ENCODE results near the gene RMDN3.

The RMDN3 gene

DNA sequence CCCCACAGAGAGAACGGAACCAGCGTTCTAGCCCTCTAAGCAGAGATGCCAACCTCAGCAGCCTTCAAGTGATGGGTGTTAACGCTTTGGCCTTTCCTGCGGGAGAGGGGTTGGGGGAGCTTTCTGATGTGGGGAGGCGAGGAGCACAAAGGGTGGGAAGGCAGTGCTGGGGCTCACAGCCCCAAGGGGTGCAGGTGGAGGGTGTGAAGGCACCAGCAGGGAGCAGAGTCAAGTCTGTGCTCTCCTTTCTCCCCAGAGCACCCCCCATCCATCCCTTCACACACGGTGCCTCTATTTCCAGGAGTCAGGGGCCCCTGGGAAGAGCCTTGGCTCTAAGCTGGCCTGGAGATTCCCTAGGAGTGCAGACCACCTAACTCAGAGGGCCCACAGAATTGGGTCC, 18.8 kb upstream of the RMDN3 start:
- DNase-seq (ENCODE audit: low read depth in 1 of 2, low spot score in 1 of 2) = no peak

DNA sequence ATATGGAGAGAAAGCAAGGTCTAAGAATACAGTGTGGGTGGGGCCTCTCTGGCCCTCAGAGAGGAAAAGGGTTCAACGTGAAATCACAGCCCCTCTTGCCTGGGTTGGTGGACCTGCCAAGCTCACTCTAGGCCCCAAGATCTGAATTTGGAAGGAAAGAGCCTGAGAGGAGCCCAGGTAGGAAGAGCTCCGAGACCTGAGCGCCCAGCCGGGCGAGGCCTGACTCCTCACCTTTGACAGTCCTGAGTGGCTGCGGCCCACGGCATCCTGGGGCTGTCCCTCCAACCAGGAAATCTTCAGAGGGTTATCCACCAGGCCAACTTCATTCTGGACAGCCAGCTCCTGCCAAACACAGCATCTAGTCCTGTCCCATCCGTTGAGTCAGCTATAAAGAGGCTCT, 18.4 kb upstream of the RMDN3 start:
- DNase-seq (ENCODE audit: low read depth in 1 of 2, low spot score in 1 of 2) = no peak

DNA sequence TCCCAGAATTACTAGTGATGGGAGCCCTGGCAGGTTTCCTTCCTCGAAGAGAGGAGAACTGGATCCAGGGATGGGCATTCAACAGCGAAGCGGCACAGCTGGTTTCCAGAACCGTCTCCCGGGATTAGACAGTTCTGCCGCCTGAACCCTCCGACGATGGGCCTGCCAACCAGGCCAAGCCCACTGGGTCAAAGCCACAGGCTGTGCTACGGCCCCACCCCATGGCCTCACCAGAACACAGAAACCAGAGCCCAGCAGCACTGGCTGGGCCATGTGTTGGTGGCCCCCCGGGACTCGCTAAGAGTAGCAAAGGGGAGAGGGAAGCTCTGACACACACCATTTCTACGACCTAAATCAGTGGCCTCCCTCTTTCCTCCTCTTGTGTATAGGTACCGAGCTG, 17.0 kb upstream of the RMDN3 start:
- no peak for DNase-seq (ENCODE audit: low read depth in 1 of 2, low spot score in 1 of 2)

DNA sequence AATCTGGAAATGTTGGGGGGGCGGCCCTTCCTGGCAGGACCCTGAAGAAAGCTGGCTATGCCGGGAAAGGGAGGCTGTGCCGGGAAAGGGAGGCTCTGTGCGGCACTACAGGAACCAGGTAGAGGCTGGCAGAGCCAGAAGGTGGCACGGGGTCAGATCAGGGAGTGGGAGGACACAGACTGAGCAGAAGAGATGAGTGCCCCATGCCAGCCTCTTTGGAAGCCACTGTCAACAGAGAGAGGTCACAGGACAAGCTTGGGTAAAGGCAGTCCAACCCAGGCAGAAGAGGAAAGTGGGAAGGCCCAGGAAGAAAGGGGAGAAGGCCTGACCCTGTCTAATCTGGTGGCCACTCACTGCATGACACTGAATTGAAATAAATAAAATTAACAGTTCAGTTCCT, 16.2 kb upstream of the RMDN3 start:
- DNase-seq (ENCODE audit: low read depth in 1 of 2, low spot score in 1 of 2) = no peak

DNA sequence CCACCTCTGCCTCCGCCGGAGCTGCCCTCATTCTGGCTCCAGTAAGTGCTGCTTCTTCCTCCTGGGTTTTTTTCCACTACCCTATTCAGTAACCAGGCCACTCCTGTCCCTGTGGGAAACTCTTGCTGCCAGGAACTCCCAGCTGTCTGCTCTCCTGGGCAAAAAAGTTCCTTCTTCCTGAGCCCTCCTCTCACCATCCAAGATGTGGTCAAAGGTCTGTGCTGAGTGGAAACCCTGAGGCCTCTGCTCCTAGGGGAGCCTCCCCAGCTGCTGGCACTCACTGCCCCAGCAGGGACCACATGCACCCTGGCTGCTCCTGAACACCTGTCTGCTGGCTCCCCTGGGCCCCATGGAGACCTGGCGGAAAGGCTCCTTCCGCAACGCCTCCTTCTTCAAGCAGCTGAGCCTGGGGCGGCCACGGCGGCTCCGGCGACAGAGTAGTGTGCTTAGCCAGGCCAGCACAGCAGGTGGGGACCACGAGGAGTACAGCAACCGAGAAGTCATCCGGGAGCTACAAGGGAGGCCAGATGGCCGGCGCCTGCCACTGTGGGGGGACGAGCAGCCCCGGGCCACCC, 15.2 kb upstream of the RMDN3 start:
- DNase-seq (ENCODE audit: low read depth in 1 of 2, low spot score in 1 of 2) = no peak

DNA sequence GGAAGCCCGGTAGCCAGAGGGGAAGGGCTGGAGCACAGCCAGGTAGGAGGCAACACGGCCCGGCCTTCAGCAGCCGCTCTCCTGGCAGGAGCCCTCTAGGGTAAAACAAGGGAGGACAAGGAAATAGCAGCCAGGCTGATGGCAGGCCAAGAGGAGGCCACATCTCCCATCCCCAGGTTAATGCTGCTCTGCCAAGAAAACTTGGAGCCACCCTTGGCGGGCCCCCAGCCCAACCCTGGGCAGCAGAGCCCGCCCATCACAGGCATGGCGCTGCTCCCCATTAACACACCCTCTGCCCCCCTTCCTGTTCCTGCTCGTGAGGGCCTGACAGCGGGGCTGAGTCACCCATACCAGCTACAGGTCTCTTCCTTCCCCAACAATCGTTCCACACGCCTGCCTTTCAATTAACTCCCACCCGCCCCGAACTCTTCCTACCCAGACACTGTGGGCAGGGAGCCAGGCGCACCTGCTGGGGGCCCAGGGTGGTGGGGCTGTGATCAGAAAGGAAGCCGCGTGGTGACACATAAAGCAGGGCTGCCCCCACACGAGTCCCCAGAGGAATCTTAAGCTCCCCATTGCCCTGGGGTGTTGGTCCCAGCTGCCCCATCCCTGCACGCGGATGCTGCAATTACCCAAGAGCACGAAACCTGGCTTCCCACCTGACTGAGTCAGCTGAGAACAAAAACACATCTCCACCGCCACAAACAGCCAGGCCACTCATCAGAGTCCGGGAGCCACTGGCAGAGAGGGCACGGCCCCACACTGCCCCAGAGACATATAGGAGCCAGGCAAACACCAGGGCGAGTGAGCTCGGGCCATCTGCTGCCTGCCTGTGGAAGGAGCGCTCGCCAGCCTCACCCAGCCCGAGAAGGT, 14.5 kb upstream of the RMDN3 start, which contains the start of gene C15orf62:
TSS of gene C15orf62 (plus strand) at position 707 of the 873 bp plus-strand sequence. CDS start 516 bp downstream, outside the sequence.
- peak in 1 of 2 donors; percentile 21 for DNase-seq (ENCODE audit: low read depth in 1 of 2, low spot score in 1 of 2)

DNA sequence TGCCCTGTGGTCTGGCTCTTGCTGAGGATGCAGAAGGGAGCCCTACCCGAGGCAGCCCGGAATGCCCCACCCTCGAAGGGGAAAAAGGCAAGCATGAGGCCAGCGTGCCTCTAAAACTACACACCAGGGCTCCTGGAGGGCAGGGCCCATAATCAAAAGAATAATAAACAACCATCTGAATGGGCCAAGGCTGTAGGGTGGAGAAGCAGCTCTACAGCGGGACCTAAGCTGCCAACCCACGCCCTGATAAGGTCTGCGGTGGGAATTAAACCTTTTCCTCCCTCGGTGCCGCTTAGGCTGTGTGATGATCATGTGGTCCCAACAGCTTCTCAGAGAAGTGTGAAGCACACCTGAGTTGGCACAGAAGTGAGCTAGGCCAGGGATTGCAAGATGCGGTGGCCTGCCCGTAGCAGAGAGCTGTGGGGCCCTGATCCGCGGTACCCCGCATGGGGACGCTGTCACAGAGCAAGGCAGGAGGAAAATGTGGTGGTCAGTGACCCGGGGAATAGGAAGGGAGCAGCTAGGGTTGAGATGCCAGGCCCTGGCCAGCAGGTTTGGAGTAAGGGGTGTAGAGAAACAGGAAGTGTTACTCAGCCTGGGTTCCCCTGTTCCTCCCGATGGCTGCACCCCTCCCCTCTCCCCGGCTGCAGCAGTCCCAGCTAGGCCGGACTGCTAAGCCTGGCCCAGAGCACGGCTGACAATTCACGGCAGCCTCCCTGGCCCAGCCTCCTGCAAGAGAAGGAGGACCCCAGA, 13.6 kb upstream of the RMDN3 start:
- no peak for DNase-seq (ENCODE audit: low read depth in 1 of 2, low spot score in 1 of 2)

DNA sequence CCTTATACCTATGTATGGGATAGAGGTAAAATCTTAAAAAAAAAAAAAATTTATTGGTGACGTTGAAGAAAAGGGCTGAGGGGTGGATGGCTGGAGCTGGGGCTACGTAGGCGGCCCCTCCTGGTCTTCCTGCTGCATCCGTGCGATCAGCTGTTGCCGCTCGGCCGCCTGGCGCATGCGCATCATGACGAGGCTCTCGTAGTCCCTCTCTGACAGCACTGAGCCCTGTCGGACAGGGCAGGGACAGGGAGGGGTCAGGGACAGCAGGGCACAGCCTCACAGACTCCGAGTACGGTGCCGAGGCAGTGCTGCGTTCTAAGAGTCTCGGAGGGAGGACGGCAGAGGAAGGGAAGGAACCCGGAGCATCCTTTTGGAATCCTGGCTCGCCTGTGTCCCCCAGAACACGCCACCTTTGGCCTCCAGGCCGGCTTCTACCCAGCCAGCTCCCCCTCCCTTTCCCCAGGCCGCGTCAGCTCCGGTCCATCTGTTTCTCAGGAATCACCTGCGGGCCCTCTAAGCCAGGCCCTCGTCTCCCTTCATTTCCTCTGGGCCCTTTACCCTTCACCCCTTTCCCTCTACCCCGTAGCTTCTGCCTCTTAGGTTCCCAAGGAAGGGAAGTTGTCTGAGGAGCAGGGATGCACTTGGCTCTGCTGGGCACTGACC, 12.9 kb upstream of the RMDN3 start:
- DNase-seq (ENCODE audit: low read depth in 1 of 2, low spot score in 1 of 2) = no peak

DNA sequence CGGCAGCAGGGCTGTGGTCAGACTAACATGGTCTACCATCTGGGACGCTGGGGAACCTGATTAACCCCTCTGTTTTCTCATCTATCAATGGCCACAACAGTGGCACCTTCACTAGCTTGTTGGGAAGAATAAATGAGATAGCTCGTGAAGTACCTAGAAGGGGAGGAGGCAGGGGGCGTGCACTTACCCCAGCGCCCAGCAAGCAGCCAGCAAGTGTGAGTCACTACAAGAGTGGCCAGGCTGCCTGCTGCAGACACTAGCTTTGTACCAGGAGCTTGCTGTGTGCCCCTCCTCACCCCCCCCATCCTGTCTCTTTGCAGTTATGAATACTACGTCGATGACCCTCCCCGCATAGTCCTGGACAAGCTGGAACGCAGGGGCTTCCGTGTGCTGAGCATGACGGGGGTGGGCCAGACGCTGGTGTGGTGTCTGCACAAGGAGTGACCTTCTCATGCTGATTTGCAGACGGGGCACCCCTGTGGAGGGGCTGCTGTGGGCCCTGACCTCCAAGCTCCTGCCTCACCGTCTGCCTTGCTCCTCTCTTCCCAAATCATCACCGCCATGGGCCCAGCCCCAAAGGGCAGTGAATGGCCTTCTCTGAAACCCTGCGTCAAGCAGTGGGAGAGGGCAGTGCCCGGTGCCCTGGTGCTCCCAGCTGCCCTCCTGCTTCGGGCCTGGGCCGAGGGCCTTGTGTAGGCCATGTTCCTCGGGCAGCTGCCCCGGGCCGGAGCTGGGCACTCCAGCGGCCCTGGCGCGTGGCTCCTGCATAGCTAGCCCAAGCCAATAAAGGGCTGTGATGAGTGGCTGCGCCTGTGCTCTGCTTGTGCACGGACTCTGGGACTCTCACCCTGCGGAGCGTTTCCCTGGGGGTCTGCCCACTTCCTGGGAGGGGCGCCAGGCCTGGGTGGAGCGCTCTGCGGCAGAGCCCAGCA, 12.1 kb upstream of the RMDN3 start:
- no peak for DNase-seq (ENCODE audit: low read depth in 1 of 2, low spot score in 1 of 2)

DNA sequence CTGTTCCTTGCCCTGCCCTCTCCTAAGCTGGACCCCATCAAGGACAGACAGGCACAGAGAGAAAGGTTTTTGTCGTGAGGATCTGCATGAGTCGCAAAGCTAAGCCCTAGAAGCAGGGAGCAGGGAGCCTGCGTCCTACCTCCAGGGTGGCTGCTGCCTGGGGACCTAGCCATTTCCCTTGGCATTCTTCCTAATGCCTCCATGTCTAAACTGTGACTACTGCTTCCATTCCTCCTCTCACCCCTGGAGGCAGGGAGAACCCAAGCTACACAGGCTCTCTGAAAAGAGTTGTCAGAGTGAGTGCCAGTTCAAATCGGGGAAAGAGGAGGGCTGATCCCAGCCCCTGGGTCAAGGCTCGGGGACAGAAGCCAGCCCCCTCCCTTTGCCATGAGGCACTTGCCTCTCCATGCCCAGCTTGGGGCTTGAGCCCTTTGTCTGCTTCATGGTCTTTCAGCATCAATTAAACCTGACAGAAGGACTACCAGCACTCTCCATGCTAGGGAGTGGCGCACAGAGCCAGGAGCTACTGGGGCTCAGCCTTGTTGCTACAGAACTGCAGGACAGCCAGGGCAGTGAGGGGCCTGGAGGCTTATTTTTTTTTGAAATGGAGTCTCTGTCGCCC, 11.3 kb upstream of the RMDN3 start:
- DNase-seq (ENCODE audit: low read depth in 1 of 2, low spot score in 1 of 2) = no peak

DNA sequence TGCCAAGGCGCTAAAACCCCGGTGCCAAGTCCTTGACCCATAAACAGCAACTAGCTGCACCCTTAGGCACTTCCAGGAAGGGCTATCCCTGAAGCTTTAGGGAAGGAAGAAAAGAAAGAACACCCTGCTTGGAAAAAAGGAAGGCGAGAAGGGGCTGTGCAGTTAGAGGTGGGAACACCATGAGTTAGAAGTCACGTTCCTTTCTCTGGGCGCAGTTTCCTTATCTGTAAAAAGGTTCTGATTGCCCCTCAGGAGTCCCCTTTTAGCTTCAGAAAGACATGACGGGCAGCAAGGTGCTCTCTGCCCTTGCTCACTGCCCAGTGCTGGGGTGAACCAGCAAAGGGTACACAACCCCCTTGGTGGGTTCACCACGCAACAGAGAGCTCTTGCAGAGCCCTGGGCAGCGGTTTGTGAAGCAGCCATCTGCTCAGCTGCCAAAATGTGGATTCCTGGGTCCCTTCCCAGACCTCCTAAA, 9.6 kb upstream of the RMDN3 start:
- no peak for DNase-seq (ENCODE audit: low read depth in 1 of 2, low spot score in 1 of 2)

DNA sequence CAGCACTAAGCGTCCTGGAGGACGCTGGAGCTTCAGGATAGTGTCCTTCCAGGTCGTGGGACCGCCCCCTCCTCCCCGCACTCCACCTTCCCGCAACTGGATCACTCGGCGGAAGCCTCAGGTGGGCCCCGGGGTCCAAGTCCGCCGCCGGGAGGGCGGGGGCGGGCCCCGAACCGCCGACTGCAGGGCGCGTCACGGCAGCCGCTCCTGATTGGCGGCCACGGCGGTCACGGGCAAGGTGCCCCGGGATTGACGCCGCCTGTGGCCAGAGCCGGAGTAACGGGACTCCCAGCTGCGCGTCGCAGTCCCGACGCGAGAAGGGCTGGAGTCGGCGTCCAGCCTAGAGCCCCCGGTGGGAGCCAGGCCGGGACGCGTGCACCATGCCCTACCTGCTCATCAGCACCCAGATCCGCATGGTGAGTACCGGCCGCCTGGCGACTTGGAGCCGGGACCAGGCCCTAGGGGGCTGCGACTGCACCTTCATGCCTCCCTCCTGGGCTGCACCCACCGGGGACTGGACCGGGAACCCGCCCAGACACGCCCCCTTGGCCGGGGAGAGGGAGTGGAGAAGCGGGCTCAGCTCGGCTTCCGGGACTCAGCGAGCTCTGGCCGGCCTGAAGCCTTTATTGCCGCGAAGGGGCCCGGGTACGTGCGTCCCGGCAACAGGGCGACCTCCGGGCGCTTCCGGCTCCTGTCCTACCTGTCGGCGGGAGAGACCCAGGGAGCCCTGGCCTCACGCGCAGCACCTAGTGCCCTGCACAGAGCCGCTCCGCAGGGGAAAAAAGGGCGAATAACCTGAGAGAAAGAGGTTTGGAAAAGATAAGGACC, 9.0 kb upstream of the RMDN3 start, which contains the start of gene GCHFR:
TSS of gene GCHFR (plus strand) at position 268 of the 828 bp plus-strand sequence. CDS start at position 381, 113 bp downstream.
- peak; percentile 34 to 61 for DNase-seq (ENCODE audit: low read depth in 1 of 2, low spot score in 1 of 2)

DNA sequence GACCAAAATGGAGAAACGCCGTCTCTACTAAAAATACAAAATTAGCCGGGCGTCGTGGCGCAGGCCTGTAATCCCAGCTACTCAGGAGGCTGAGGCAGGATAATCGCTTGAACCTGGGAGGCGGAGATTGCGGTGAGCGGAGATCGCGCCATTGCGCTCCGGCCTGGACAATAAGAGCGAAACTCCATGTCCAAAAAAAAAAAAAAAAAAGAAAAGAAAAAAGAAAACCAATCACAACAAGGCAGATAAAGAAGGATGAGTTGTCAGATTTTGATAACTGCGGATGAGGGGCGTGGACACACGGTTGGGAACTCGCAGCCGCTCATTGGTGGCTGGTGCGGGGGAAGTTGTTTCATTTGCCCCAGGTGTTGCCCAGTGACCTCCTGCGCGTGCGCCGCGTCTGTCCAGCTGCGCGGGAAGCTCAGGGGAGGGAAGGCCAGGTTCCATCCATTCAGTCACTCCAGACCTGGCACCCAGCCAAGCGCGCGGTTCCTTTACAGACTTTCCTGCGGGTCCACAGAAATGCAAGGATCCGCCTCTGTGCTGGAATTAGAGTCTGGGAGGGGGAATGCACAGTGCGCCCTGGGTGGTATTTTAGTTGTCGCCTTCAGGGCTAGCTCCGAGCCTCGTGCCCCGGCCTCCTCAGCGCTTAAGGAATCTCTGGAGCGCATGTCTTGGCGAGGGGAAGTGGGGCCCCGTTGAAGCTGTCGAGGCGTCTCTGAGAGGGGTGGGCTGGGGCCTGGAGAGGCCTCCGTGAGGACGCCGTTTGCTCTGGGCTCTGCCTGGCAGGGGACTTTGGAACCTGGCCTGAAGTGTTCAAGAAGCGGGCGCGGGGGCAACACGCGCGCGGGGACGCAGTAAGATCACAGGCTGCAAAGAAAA, 8.1 kb upstream of the RMDN3 start:
- DNase-seq (ENCODE audit: low read depth in 1 of 2, low spot score in 1 of 2) = peak in 1 of 2 donors; percentile 26

DNA sequence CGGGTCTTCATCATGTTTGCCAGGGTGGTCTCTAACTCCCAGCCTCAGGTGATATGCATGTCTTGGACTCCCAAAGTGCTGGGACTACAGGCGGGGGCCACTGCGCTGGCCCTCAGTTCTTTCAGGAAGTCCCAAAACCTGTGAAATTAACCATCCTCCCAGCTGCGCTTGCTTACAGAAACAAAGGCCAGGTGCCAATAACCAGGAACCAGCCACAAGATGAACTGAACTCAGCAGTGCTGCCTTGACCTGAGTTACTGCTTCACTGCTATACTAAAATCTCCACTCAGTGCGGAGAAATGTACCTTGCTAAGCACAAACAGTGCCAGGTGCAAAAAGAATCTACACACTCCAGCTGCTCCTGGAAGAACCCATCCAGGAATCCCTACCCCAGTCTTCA, 4.9 kb upstream of the RMDN3 start:
- DNase-seq (ENCODE audit: low read depth in 1 of 2, low spot score in 1 of 2) = no peak

DNA sequence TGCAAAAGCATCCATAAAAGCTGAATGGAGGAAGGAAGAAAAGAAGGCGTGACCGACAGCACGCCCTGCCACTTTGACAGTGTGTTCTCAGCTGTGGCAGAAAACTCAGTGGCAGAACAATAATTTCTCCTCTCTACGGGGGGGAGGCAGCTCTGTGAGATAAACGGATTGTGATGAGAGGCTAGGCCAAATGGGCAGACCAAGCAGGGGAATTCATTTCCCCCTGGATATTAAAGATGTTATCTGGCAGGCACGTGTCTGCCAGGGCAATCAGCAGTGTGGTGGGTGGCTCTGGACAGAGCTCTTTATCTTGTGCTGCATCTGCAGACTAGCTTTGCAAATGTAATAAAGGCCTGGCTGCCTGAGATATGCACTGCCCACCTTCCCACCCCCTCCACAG, 1.9 kb upstream of the RMDN3 start:
- DNase-seq (ENCODE audit: low read depth in 1 of 2, low spot score in 1 of 2) = no peak

DNA sequence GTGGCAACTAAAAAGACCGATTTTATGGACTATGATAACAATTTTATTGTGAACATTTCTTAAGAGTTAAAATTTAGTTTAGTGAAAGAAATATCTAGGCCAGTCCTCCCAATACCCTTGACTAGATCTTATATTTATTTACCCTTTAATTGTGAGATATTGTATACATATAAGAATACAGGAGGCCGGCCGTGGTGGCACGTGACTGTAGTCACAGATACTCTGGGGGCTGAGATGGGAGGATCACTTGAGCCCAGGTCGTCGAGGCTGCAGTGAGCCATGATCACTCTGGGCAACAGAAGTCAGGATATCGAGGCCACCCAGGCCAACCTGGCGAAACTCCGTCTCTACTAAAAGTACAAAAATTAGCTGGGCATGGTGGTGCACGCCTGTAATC, 756 bp upstream of the RMDN3 start:
- DNase-seq (ENCODE audit: low read depth in 1 of 2, low spot score in 1 of 2) = no peak

DNA sequence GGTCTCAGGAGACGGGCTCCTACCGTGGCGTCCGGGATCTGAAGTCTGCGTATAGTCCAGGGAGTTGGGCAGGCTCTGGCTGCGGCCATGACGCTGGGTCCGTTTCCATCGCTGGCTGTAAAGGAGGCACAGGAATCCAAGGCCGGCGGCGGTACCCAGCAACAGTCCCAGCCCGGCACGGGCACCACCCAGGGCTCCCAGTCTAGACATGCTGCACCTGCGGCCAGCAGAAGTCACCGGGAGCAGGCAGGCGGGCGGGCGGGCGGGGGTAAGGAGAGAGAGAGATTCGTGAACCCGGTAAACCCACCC, 526 bp downstream of the RMDN3 start:
- peak in 1 of 2 donors; percentile 11 for DNase-seq (ENCODE audit: low read depth in 1 of 2, low spot score in 1 of 2)

DNA sequence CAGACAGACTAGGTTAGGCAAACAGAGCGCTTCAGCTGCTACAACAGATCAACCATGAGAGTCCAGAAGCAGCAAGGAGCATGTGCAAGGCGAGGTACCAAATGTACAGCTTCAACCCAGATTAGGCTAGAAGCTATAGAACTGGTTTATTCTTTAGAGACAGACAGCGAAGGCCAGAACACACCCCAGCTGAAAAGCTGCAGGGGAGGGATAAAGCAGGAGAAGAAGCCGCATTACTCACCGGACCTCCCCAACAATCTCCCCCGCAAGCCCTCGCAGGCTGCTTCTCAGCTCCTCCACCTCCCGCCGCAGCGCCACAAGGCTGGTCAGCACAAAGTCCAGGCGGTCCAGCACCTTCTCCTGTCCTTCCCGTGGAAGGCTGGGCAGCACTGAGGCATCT, 3.3 kb downstream of the RMDN3 start:
- DNase-seq (ENCODE audit: low read depth in 1 of 2, low spot score in 1 of 2) = no peak
